Measurements from ENCODE around the gene RUSF1.

DNA sequence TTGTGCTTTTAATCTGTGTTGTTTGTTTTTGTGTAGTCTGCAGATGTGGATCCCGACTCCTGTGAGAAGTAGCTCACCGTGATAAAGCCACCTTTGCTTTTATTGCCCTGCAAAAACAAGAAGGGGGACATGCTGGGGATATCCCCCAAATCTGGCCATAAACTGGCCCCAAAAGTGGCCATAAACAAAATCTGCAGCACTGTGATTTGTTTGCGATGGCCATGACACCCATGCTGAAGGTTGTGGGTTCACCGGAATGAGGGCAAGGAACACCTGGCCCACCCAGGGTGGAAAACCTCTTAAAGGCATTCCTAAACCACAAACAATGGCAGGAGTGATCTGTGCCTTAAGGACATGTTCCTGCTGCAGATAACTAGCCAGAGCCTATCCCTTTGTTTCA, 34.6 kb upstream of the RUSF1 start:
- TF ChIP-seq FOXP2 (optimal IDR thresholded peaks at IDR 0.05; ENCODE audit: borderline replicate concordance, extremely low read depth, extremely low read length, insufficient read depth) (no peak), SIN3A (IDR thresholded peaks at IDR 0.05; ENCODE audit: borderline replicate concordance, insufficient read depth, low read length) (no peak)
- TF ChIP-seq, protein P1, sequence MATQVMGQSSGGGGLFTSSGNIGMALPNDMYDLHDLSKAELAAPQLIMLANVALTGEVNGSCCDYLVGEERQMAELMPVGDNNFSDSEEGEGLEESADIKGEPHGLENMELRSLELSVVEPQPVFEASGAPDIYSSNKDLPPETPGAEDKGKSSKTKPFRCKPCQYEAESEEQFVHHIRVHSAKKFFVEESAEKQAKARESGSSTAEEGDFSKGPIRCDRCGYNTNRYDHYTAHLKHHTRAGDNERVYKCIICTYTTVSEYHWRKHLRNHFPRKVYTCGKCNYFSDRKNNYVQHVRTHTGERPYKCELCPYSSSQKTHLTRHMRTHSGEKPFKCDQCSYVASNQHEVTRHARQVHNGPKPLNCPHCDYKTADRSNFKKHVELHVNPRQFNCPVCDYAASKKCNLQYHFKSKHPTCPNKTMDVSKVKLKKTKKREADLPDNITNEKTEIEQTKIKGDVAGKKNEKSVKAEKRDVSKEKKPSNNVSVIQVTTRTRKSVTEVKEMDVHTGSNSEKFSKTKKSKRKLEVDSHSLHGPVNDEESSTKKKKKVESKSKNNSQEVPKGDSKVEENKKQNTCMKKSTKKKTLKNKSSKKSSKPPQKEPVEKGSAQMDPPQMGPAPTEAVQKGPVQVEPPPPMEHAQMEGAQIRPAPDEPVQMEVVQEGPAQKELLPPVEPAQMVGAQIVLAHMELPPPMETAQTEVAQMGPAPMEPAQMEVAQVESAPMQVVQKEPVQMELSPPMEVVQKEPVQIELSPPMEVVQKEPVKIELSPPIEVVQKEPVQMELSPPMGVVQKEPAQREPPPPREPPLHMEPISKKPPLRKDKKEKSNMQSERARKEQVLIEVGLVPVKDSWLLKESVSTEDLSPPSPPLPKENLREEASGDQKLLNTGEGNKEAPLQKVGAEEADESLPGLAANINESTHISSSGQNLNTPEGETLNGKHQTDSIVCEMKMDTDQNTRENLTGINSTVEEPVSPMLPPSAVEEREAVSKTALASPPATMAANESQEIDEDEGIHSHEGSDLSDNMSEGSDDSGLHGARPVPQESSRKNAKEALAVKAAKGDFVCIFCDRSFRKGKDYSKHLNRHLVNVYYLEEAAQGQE (IDR thresholded peaks at IDR 0.05; ENCODE audit: insufficient read depth in 1 of 2, low read depth in 2 of 2, low read length in 2 of 2): no peak
